ENCODE measurements around the gene BHLHE41. TPM values are rescaled to one million over a fixed set of nuclear protein-coding genes. Genes with fewer than 3 reads are reported as not detected.

BHLHE41 gene
- total RNA-seq, 1 experiment from 2014 or later = 7.6 TPM

DNA sequence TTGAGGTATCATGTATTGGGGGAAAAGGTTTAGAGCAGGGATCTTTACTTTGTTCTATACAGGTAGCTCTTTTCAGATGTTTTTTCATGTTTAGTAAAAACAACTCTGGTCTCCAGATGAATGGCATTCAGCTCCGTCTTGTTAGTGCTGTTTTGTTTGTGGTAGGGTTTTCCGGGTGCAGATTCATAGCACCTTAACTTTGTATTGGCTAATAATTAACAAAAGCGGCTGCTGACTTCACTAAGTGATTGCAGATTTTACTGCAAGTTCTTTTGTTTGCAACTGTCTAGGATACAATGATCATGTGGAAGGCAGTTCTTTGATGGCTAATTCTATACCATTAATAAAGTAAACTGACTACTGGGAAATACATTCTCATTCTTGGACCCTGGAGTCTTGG is 32.2 kb upstream of the BHLHE41 start:
- TF ChIP-seq ZNF263 (CRISPR knock-in tag; IDR thresholded peaks at IDR 0.05; ENCODE audit: low read depth) (no peak), ZNF138 (CRISPR knock-in tag; conservative IDR thresholded peaks at IDR 0.05) (no peak), ZNF121 (CRISPR knock-in tag; IDR thresholded peaks at IDR 0.05) (no peak), NR3C1 (CRISPR knock-in tag; conservative IDR thresholded peaks at IDR 0.05; ENCODE audit: low read depth) (no peak), CDX4 (CRISPR knock-in tag; IDR thresholded peaks at IDR 0.05; ENCODE audit: borderline replicate concordance) (no peak), EMX1 (CRISPR knock-in tag; IDR thresholded peaks at IDR 0.05) (no peak), FOXJ3 (CRISPR knock-in tag; IDR thresholded peaks at IDR 0.05; ENCODE audit: borderline replicate concordance) (no peak), RELA (CRISPR knock-in tag; IDR thresholded peaks at IDR 0.05; ENCODE audit: borderline replicate concordance) (no peak), ERG (CRISPR knock-in tag; IDR thresholded peaks at IDR 0.05) (no peak)
- TF ChIP-seq, protein P1, sequence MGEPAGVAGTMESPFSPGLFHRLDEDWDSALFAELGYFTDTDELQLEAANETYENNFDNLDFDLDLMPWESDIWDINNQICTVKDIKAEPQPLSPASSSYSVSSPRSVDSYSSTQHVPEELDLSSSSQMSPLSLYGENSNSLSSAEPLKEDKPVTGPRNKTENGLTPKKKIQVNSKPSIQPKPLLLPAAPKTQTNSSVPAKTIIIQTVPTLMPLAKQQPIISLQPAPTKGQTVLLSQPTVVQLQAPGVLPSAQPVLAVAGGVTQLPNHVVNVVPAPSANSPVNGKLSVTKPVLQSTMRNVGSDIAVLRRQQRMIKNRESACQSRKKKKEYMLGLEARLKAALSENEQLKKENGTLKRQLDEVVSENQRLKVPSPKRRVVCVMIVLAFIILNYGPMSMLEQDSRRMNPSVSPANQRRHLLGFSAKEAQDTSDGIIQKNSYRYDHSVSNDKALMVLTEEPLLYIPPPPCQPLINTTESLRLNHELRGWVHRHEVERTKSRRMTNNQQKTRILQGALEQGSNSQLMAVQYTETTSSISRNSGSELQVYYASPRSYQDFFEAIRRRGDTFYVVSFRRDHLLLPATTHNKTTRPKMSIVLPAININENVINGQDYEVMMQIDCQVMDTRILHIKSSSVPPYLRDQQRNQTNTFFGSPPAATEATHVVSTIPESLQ (CRISPR knock-in tag; IDR thresholded peaks at IDR 0.05) = no peak
- H3K4me1 Mint-ChIP-seq = peaks cover 34% of the 10 kb centered on the region
- no peak overlapping the region for H3K27ac Mint-ChIP-seq
- H3K27me3 Mint-ChIP-seq (ENCODE audit: low read depth) = no peaks in the 10 kb centered on the region; the same call in 1 of the 2 replicates
- ChIA-PET CTCF (interaction anchor here (0.9 kb wide), 1 partner anchor 38 kb away, joined by 3 read pairs; no protein-coding TSS in a partner anchor), POLR2A (no interaction called here)
- H3K4me3 Mint-ChIP-seq = no peak overlapping the region
- no peaks in the 10 kb centered on the region for H3K9me3 Mint-ChIP-seq
- DNase-seq (ENCODE audit: low spot score) (no peak), ATAC-seq (no peak)
- H3K36me3 Mint-ChIP-seq = no peaks in the 10 kb centered on the region

- no peak overlapping the region for H3K4me3 Mint-ChIP-seq
- POLR2A ChIA-PET = no interaction called here
- ATAC-seq (no peak), DNase-seq (ENCODE audit: low spot score) (no peak)
- H3K4me1 Mint-ChIP-seq = peaks cover 41% of the 10 kb centered on the region
- no peak overlapping the region for H3K27ac Mint-ChIP-seq
- CTCF ChIA-PET = interaction anchor here (0.9 kb wide), 1 partner anchor 37 kb away, joined by 3 read pairs; no protein-coding TSS in a partner anchor
- no peaks in the 10 kb centered on the region for H3K36me3 Mint-ChIP-seq
- no peaks in the 10 kb centered on the region; the same call in 1 of the 2 replicates for H3K27me3 Mint-ChIP-seq (ENCODE audit: low read depth)
- H3K9me3 Mint-ChIP-seq = peaks cover 2% of the 10 kb centered on the region; the same call in 1 of the 2 replicates
- no peak for TF ChIP-seq E2F1 (CRISPR knock-in tag; IDR thresholded peaks at IDR 0.05)
- no peak for TF ChIP-seq NR2C2 (CRISPR knock-in tag; IDR thresholded peaks at IDR 0.05)
- TF ChIP-seq USF1 (CRISPR knock-in tag; IDR thresholded peaks at IDR 0.05) = no peak
- no peak for TF ChIP-seq ZNF512 (CRISPR knock-in tag; IDR thresholded peaks at IDR 0.05; ENCODE audit: borderline replicate concordance)
- no peak for TF ChIP-seq NFATC4 (CRISPR knock-in tag; IDR thresholded peaks at IDR 0.05)
- no peak for TF ChIP-seq RELA (CRISPR knock-in tag; IDR thresholded peaks at IDR 0.05; ENCODE audit: borderline replicate concordance)
- TF ChIP-seq SOX15 (CRISPR knock-in tag; IDR thresholded peaks at IDR 0.05) = no peak
- no peak for TF ChIP-seq FOXP1 (CRISPR knock-in tag; IDR thresholded peaks at IDR 0.05; ENCODE audit: borderline replicate concordance)
- no peak for TF ChIP-seq ZNF263 (CRISPR knock-in tag; IDR thresholded peaks at IDR 0.05; ENCODE audit: low read depth)
- TF ChIP-seq MAX (CRISPR knock-in tag; IDR thresholded peaks at IDR 0.05) = no peak
- no peak for TF ChIP-seq GABPB1 (CRISPR knock-in tag; IDR thresholded peaks at IDR 0.05)
- no peak for TF ChIP-seq MLX (CRISPR knock-in tag; IDR thresholded peaks at IDR 0.05)
Observed at GRCh38 chr12:26156201-26156871, 31.5 kb upstream of the BHLHE41 start.

All from WTC11 (cell line).